HG02970 (cell line): ENCODE data around the gene NCBP2L.

Source experiments
- ATAC-seq: cut with Tn5 transposase; IDR thresholded peaks from one replicate; pipeline ENCODE4 v1.9.1; 2021; ENCODE audit warnings: mild to moderate bottlenecking, moderate library complexity, moderate number of reproducible peaks; ENCODE audit not compliant: unreplicated experiment, low FRiP score

NCBP2L gene

GRCh38 chrX:107777536-107777832 lies at the start of gene NCBP2L:
TSS of gene NCBP2L (plus strand) at chrX:107777733. CDS start at chrX:107794221, 16,488 bp downstream.
- no peak for ATAC-seq

GRCh38 chrX:107728371-107729099 lies 49.0 kb upstream of the NCBP2L start:
- no peak for ATAC-seq

- no peak for ATAC-seq
Measured at GRCh38 chrX:107729558-107730297, 47.8 kb upstream of the NCBP2L start.

GRCh38 chrX:107730298-107730655 lies 47.3 kb upstream of the NCBP2L start:
- ATAC-seq: no peak

- no peak for ATAC-seq
Measured at GRCh38 chrX:107730991-107731766, 46.4 kb upstream of the NCBP2L start.

GRCh38 chrX:107731831-107732502 lies 45.6 kb upstream of the NCBP2L start:
- ATAC-seq: no peak

GRCh38 chrX:107733686-107734085 lies 43.8 kb upstream of the NCBP2L start:
- no peak for ATAC-seq

GRCh38 chrX:107734646-107735045 lies 42.9 kb upstream of the NCBP2L start:
- no peak for ATAC-seq

GRCh38 chrX:107736781-107737531 lies 40.6 kb upstream of the NCBP2L start:
- no peak for ATAC-seq

- ATAC-seq: no peak
Measured at GRCh38 chrX:107738272-107738671, 39.3 kb upstream of the NCBP2L start.

GRCh38 chrX:107738768-107739167 lies 38.8 kb upstream of the NCBP2L start:
- ATAC-seq: no peak

- no peak for ATAC-seq
Measured at GRCh38 chrX:107739541-107739940, 38.0 kb upstream of the NCBP2L start.

GRCh38 chrX:107741404-107741790 lies 36.1 kb upstream of the NCBP2L start:
- no peak for ATAC-seq

GRCh38 chrX:107742700-107743191 lies 34.8 kb upstream of the NCBP2L start:
- ATAC-seq: no peak

- no peak for ATAC-seq
Measured at GRCh38 chrX:107743995-107744394, 33.5 kb upstream of the NCBP2L start.

- no peak for ATAC-seq
Measured at GRCh38 chrX:107744868-107745267, 32.7 kb upstream of the NCBP2L start.

- ATAC-seq: no peak
Measured at GRCh38 chrX:107747596-107748161, 29.9 kb upstream of the NCBP2L start.

GRCh38 chrX:107748506-107748905 lies 29.0 kb upstream of the NCBP2L start:
- ATAC-seq: no peak

- ATAC-seq: no peak
Measured at GRCh38 chrX:107750263-107750662, 27.3 kb upstream of the NCBP2L start.
